HG03103 (cell line): Measurements from ENCODE around the gene HMGCLL1.

Experiments used
- ATAC-seq: cut with Tn5 transposase; IDR thresholded peaks from one replicate; pipeline ENCODE4 v1.9.1; 2021; ENCODE audit warnings: low read depth; ENCODE audit not compliant: unreplicated experiment

Gene HMGCLL1

DNA sequence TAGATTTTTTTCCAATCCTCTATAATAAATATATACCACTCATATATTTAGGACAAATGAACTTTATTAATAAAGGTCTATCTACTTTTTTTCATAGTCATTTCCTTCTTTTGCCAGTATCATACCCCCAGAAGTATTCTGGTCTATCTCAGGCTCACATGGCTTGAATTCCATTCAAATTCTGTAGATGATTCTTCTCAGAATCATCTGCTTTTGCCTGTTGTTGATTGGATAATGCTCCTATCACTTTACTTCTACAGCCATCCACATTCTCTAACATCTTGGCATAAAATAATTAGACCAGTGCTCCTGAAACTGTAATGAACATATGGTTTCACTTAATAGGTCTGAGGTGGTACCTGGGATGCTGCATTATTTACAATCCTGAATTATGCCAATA, 130.5 kb downstream of the HMGCLL1 start:
- ATAC-seq: no peak

DNA sequence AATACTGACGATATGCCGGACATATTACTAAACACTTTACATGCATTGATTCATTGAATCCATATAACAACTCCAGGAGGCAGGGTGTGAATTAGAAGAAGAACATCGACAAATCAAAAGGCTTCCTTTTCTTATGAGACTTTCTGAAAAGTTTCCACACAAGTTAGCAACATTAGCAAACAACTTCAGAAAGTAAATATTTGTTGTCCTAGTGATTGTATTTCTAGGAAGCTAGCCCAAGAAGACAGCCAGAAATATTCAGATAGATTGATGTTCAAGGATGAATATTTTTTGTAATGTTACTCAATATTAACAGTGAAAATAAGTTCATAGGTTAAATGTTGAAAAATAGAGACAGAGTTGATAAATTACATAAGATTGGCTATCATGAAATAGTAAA, 131.1 kb downstream of the HMGCLL1 start:
- ATAC-seq: no peak

DNA sequence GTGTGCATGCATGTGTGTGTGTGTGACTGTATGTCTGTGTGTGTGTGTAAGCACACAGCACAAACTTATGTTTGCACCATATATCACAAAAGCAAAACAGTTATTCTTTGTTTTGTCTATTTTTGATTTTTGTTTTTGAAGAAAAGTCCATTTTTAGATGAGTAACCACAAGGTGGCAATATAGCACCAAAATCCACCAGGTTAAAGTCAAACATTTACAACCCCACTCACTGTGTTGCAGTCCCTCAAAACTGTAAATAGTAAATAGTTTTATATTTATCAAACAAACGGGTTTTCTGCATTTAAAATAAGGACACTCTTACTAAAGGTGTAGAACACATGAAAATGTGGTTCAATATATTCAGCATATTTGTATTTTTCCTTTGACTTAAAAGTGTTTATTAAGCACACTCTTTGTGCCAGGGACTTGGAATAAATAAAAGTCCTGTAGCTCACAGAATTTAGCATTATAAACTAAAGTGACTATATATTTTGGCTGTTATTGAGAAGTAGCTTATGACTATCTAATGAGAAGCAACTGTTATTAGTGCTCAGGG, 133.3 kb downstream of the HMGCLL1 start:
- no peak for ATAC-seq

DNA sequence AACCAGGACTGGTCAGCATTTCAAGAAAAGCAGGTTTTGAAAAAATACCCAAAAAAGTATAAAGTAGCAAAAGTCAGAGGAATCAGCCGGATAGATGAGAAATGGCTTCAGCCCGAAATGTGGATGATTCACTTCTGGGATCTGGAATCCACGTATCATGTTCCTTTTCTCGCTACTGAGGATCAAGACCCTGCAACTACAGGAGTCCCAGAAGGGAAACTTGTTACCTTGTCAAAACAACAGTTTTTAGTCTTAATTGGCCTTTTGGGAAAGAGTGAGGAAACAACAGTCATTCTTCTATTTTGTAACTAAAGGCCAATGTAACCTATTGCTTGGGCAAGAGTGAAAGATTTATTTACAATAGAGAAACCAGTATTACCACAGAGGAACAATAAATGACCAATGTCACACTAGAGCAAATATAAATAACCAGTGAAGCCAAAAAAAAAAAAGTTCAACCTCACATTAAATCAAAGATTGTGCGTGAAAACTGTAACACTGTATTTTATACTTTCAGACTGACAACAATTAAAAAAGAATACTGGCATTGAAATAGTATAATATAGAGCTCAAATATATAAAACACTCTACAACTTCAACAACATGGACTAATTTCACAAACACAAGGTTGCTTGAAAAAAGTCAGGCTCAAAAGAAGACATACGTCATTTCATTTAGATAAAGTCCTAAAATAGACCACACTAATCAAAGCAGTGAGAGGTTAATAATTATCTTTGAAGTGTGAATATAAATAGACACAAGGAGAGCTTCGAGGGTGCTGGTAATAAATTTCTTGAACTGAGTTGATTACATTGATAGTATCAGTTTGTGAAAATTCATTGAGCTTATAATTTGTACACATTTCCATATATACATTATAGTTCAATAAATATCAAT, 135.5 kb downstream of the HMGCLL1 start:
- no peak for ATAC-seq

DNA sequence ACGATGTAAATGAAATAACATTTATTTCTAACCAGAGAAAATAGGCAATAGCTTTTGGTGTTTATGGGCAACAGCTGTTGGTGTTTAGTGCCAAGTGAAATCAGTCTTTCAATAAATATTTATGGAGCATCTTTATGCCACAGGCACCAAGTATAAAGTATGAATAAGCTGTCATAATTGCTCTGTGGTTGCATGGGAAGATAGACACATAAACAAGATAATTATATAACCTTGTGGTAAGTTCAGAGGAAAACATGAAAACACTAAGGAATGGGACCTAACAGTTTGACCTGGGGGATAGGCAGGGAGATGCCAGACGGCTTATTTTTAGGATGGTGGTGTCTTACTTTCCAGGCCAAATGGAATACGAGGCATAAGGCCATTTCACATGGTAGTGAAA, 140.8 kb downstream of the HMGCLL1 start:
- ATAC-seq: no peak

DNA sequence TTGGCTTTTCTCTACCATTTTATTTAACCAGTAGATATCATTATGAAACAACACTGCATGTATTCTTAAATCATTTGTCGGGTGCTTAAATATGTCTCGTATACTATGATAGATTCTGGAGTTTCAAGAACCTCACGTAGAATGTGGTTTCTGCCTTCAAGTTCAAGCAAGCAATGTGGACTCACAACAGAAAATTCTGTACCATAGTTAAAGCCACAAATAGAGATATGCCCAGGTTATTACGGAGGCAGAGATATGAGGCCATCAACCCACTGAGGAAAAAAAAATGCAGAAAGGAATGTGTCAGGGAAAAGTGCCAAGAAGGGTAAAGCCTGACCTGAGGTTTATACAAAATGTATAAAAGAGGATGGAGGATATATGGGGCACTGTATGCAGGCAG, 141.9 kb downstream of the HMGCLL1 start:
- ATAC-seq: no peak

DNA sequence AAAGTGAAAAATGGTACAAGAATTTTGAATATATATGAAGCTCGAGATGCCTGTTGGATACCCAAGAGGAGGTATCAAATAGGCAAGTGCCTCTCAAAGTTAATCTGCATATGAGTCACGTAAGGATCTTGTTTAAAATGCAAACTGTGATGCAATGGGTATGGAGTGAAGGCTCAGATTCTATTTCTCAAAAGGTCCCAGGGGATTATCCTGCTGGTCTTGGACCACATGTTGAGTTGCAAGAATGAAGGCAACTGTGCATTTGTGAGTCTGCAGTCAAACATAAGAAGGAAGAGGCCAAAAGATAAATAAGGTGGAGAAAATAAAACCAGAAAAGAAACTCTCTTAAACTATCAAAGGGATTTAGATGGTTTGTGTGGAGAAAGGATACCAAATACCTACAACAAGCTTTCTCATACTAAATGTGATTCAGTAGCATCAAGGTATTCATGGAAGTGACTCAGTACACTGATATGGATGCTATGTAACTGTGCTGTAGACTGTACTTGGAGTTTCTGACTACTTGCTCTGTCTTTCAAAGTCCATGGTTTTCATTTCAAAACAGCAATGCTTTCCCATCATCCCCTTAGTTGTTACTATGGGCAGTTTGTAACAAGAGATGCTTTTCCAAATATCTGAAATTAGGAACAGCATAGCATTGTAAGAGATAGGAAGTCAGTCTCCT, 145.4 kb downstream of the HMGCLL1 start:
- no peak for ATAC-seq

DNA sequence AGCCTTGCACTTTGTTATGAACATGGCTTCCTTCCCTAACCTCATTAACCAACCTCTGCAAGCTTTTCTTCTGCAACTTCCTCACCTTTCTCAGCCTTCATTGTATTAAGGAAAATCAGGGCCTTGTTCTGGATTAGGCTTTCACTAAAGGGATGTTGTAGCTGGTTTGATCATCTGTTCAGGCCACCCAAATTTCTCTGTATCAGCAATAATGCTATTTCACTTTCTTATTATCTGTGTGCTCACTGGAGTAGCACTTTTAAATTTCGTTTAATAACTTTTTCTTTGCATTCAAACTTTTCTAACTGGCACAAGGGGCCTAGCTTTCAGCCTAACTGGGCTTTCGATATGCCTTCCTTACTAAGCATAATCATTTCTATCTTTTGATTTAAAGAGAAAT, 155.1 kb downstream of the HMGCLL1 start:
- no peak for ATAC-seq

DNA sequence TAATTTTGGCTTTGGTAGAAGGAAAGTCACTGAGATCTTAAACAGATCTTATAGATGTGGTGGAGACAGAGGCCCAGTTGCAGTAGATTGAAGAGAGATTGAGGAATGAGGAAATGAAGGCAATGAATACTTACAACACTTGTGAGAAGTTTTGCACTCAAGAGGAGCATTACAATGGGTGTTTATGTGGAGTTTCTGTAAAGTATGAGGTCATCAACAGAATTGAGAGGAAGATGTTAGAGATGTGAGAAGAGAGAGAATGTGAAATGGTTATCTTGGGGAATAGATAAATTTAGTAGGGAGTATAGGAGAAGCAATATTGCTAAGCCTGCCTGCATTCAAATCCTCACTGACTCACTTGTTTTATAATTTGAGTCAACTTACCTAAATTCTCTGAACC, 168.3 kb downstream of the HMGCLL1 start:
- ATAC-seq: no peak

DNA sequence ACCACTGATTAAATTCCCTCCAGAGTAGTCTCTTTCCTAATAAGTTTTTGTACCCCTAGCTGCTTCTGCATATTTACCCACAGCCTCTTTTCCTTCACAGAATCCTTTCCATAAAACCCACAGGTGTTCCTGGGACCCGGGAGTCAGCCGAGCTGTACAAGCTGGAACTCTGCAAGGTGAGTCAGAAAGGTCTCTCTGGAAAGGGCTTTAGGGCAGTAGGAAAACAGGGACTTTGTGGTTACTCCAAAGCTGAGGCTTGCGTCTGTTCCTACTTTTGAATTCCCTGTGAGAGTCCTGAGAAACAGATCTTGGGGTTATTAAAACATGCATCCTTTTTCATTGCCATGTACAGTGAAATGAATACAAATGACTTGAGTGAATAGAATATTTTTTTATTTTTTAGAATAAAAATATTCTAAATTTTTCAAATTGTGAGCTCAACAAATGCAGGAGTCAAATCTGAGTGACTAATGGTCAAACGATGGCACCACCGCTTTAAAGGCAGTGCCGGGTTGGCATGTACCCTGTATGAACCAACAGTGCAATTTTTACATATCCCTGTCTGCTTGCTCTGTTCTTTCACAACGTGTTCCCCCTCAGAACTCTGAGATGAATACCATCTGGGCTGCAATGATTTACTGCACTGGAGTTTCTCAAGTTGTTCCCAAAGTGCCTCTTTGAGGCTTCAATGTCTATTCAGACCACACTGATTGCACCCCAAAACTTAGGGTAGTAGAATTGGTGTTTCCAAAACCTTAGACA, 173.3 kb downstream of the HMGCLL1 start:
- ATAC-seq: no peak

DNA sequence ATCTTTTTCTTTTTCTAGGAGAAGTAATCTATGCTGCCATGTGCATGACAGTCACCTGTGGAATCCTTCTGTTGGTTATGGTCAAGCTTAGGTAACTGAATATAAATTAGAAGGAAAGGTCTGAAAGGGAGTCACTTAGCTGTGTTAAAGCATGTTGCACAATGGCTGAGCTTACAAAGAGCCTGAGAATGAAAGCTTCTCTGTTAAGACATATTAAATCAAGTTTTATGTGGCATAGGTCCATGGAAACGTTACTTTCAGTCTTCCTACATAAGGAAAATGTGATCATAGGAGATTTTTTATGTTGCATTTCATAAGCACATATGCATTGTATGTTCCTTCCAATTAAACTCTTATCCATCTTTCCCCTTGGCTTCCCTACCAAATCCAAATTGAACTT, 179.6 kb downstream of the HMGCLL1 start:
- no peak for ATAC-seq

DNA sequence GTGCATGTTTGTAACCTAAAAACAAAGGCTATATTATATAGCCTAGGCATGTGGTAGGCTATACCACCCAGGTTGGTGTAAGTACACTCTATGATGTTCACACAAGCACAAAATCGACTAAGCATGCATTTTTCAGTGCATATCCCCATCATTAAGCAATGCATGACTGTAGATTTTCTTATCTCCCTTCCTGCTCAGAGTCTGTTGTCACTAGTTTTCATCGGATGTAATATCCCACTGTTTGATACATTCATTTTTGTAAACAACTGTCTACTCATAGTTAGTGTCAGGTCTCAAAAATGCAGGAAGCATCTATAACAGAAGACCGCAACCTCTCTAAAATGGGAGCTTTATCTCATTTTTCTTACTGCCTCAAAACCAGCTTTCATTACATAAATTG, 181.0 kb downstream of the HMGCLL1 start:
- no peak for ATAC-seq

DNA sequence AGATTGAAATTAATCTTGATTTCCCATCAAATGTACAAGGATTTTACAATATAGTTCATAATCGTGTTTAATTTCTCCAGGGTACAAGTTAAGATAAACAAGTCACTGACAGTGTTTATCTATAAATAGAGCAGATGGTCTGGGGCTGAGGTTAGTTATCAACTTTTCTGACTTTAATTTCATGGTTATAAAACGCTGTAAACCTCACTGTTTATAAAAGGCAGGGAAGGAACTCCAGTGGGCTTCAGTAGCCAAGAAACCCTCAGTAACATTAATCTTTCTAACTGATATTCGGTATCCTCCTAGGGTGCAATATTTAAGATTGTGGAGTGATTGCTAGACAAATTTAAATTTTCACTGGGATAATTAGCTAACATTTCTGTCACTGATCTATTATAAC, 183.1 kb downstream of the HMGCLL1 start:
- ATAC-seq: no peak

DNA sequence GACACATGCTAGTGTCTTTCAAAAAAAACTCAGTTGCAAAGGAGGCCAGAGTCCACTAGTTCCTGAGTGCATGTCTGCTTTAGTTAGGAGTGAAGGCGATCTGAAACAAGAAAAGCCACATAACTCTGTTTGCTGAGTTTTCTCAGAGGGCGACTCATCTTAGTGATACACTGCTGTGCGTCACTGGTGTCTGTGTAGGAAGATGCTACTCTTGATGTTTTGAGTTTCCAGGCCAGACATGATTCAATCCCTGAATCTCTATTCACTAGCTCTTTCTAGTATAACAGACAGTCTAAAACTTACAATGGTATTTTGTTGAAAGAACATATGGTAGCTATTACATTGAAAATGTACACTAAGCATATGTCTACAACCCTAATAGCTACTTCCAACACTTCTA, 190.8 kb downstream of the HMGCLL1 start:
- no peak for ATAC-seq
